HG03558 (cell line): ENCODE results near the gene AGAP9.
"Not testable (repeated sequence)": the region's sequence is repeated elsewhere in the genome, so short reads cannot be mapped to it uniquely, and the experiment has no call there.

ENCODE experiments used
- ATAC-seq: cut with Tn5 transposase; IDR thresholded peaks from one replicate; pipeline ENCODE4 v1.9.1; 2021; ENCODE audit warnings: moderate number of reproducible peaks; ENCODE audit not compliant: unreplicated experiment; ENCODE audit errors: extremely low read depth

AGAP9 gene

GRCh38 chr10:47489630-47490029 lies 33.8 kb downstream of the AGAP9 start:
- not testable (repeated sequence) for ATAC-seq

GRCh38 chr10:47485943-47486342 lies 37.5 kb downstream of the AGAP9 start:
- not testable (repeated sequence) for ATAC-seq

DNA sequence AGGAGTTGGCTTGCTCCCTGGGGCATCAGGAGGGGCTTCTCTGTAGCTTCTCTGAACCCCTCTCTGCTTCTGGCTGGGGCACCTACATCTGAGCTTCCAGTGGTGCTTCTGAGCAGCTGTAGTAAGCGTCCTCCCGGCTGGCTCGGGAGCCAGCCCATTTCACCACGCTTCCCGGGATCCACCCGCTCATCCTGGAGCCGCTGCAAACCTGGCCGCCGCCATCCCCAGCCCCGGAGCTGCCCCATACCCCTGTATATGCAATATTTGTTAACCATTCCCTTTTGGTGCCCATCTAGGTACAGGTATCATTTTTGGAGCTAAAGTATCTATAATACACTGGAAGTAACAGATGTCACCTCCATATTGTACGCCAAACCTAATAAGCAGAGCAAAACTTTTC lies 38.7 kb downstream of the AGAP9 start:
- ATAC-seq: not testable (repeated sequence)

- not testable (repeated sequence) for ATAC-seq
Observed at GRCh38 chr10:47483923-47484322, 39.5 kb downstream of the AGAP9 start, which contains the start of gene ANXA8. Gene ANXA8, minus strand, starts transcription at chr10:47484115. Its CDS starts 182 bp downstream, at chr10:47483933.

- ATAC-seq: not testable (repeated sequence)
Observed at GRCh38 chr10:47482367-47482766, 41.1 kb downstream of the AGAP9 start.

DNA sequence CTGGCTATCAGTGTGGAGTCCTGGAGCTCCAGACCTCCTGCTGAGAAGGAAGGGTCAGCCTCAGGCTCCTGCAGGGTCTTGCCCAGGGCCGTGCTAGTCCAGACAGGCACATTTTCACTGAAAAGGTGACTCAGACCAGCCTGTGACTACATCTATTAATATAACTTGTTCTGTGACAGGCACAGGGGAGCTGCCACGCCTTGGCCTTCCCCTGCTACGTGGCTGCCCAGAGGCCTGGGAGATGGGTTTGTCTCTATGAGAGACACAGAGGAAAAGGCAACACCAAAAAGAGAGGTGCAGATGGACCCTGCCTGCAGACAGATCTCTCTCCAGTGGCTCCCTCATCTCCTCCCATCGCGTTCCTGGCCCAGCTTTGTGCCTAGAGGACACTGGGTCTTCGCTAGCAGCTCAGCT lies 41.7 kb downstream of the AGAP9 start:
- not testable (repeated sequence) for ATAC-seq

- not testable (repeated sequence) for ATAC-seq
Observed at GRCh38 chr10:47481182-47481766, 42.2 kb downstream of the AGAP9 start.

DNA sequence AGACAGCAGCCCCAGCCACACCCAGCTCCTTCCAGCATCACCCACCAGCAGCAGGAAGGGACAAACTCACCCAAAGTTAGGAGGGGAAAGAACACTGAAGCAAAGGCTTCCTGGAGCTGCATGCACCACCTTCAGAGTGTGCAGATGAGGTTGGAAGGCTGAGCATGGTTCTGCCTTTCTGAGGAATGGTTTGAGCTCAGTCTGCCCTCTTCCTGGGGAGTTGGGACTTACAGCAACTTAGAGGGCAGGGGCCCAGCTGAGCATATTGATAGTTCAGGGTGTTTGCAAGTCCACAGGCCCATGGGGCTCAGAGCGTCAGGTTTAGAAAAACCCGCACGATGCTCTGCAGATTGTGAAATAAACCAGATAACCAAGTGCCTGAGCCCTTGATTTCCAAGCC lies 43.3 kb downstream of the AGAP9 start:
- not testable (repeated sequence) for ATAC-seq

- ATAC-seq: not testable (repeated sequence)
Observed at GRCh38 chr10:47478114-47478513, 45.3 kb downstream of the AGAP9 start.

- ATAC-seq: not testable (repeated sequence)
Observed at GRCh38 chr10:47477078-47477477, 46.4 kb downstream of the AGAP9 start.

- ATAC-seq: not testable (repeated sequence)
Observed at GRCh38 chr10:47475101-47475500, 48.3 kb downstream of the AGAP9 start.

- ATAC-seq: not testable (repeated sequence)
Observed at GRCh38 chr10:47473516-47473915, 49.9 kb downstream of the AGAP9 start.

- ATAC-seq: not testable (repeated sequence)
Observed at GRCh38 chr10:47472647-47473046, 50.8 kb downstream of the AGAP9 start.

- not testable (repeated sequence) for ATAC-seq
Observed at GRCh38 chr10:47472072-47472471, 51.4 kb downstream of the AGAP9 start.

DNA sequence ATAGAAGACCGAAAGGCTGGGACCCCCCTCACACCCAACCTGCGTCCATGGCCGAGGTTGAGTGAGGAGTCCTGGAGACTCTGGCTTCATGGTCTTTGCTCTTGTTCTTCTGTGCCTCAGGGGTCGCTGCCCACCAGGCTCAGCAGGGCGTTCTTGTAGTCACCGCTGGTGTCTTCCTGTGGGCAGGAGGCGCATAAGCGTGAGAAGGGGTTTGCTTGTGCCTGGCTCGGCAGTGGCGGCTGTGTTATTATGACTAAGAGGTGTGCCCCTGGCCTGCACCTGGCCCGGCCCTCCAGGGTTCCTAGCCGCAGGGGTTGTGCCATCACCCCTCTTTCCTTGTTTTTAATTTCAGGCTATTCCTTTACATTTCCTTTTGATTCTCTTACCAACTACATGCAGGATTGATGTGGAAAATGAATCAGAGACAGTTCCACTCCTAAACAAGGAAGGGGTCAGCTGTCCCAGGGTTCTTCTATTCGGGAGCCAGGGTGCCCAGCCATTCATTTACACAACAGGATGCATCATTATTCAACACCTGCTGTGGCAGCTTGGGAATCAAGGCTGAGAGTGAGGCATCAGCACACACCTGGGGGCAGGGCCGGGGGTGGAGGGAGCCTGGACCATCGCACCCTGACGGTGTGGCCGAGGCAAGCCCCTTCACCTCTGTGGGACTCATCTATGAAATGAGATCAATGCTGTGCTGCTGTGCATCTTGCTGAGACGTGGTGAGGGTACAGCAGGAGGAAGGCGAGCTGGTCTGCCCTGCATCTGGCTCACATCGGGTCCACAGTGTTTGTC lies 54.5 kb downstream of the AGAP9 start:
- not testable (repeated sequence) for ATAC-seq

DNA sequence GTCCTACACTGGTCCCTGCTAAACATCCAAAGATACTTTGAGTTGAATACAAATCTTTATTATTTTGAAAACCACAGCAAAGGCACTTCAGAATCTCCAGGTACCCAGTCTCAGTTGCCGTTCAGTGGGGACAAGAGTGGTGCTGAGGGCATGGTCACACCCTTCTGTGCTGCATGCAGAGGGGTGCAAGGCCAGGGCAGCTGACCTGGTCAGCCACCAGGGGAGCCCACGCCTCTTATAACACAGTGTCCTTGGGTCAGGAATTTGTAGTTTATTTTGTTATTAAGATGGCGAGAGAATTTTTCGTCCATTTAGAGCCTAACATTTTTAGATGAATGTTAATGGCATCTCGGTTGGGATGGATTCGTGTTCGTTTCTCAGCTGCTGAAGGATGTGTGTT lies 55.5 kb downstream of the AGAP9 start:
- ATAC-seq: not testable (repeated sequence)

GRCh38 chr10:47467458-47467857 lies 56.0 kb downstream of the AGAP9 start:
- not testable (repeated sequence) for ATAC-seq

- not testable (repeated sequence) for ATAC-seq
Observed at GRCh38 chr10:47465216-47465917, 58.1 kb downstream of the AGAP9 start.

DNA sequence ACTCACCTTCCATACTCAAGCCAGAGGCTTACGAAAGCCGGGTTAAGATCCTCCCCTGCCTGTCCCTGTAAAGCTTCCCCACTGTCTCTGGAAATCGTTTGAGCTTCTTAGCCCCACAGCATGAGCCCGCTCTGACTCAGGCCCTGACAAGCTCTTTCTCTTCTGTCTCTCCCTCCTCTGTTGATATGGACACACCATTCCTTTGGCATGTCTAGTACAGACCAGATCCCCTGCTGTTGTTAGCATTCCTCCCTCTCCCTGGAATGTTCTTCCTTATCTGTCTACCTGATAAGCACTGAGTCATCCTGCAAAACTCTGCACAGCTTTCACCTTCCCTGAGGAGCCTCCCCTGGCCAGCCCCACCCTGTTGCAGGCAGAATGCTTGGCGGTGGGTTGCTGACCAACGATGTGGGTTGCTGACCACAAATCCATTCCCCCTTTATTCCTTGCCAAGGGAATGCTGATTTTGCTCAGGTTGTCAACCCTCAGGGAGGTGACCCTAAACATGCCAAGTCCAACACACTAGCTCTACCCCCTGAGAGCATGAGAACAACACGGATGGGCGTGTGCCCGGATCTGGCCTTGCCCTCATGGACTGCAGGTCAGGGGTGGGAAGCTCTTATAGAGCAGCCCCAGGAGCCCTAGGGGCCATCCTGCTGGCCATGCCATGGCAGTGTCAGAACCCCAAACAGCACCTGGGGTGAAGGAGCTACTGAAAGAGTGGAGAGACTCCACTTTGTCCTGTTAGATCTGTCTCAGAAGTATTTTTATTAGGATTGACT lies 60.7 kb downstream of the AGAP9 start:
- ATAC-seq: not testable (repeated sequence)

DNA sequence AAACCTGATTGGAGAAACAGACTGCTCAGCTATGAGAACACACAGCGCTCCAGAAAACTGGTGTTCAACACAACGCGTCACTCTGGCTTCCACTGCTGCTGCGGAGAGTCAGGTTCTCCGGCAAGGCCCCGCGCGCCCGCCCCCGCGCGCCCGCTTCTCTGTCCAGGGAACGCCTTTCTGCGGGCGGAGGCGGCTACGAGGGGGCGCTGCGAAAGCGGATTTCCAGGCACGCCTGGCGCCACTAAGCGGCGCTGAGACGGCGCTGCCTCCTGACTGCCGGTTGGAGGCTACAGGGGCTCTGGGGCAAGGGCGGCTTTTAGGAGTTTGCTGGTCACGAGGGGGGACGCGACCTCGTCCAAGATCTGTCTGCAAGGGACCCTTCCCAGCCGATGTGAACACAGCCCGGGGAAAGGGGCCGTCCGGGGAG lies 62.2 kb downstream of the AGAP9 start:
- ATAC-seq: not testable (repeated sequence)
